Activated CD4-positive, alpha-beta memory T cell treated with anti-CD3 and anti-CD28 coated beads, Interleukin-2, amount 10 ng/mL, durations not matched to agents 7 days and 5 days (primary cell): ENCODE results near the gene ZNF792. TPM values are rescaled to one million over a fixed set of nuclear protein-coding genes. Genes with fewer than 3 reads are reported as not detected.
A peak's percentile ranks its signal among the peaks of the same experiment; 100 is the strongest.
"Not testable (repeated sequence)": the region's sequence is repeated elsewhere in the genome, so short reads cannot be mapped to it uniquely, and the experiment has no call there.

Experiments
- CTCF ChIA-PET: fragments of 350-600 bp; sonication (Branson Sonifier 250); formaldehyde crosslinking; loops from one replicate; lab custom pipeline; 2021; ENCODE audit warnings: antibody characterized with exemption, inconsistent platforms; lab: Charles Lee
- POLR2A ChIA-PET: fragments of 350-600 bp; sonication (Branson Sonifier 250); formaldehyde crosslinking; loops from one replicate; lab custom pipeline; 2021; ENCODE audit warnings: antibody characterized with exemption; lab: Charles Lee
- DNase-seq: peaks from one replicate; pipeline ENCODE4 v3.0.0-alpha.2; 2020
- H3K27ac Mint-ChIP-seq: one replicate; pipeline ENCODE4 v1.8.0; 2021; ENCODE audit warnings: mild to moderate bottlenecking, mixed read lengths
- H3K27me3 Mint-ChIP-seq: one replicate; pipeline ENCODE4 v1.8.0; 2021; ENCODE audit warnings: mixed read lengths
- H3K36me3 Mint-ChIP-seq: one replicate; pipeline ENCODE4 v1.8.0; 2021; ENCODE audit warnings: low read depth, mixed read lengths
- H3K4me1 Mint-ChIP-seq: one replicate; pipeline ENCODE4 v1.8.0; 2021; ENCODE audit warnings: mixed read lengths
- H3K4me3 Mint-ChIP-seq: one replicate; pipeline ENCODE4 v1.8.0; 2021; ENCODE audit warnings: mild to moderate bottlenecking, mixed read lengths
- H3K9me3 Mint-ChIP-seq: one replicate; pipeline ENCODE4 v1.8.0; 2021; ENCODE audit warnings: mixed read lengths
- total RNA-seq, 2 experiments: library from RNA; stranded (reverse); gene quantifications; one replicate each; pipeline ENCODE4 v1.2.3, GENCODE V29; 2021

The ZNF792 gene
- total RNA-seq, 2 experiments from 2014 or later = 18.3 to 18.9 TPM

DNA sequence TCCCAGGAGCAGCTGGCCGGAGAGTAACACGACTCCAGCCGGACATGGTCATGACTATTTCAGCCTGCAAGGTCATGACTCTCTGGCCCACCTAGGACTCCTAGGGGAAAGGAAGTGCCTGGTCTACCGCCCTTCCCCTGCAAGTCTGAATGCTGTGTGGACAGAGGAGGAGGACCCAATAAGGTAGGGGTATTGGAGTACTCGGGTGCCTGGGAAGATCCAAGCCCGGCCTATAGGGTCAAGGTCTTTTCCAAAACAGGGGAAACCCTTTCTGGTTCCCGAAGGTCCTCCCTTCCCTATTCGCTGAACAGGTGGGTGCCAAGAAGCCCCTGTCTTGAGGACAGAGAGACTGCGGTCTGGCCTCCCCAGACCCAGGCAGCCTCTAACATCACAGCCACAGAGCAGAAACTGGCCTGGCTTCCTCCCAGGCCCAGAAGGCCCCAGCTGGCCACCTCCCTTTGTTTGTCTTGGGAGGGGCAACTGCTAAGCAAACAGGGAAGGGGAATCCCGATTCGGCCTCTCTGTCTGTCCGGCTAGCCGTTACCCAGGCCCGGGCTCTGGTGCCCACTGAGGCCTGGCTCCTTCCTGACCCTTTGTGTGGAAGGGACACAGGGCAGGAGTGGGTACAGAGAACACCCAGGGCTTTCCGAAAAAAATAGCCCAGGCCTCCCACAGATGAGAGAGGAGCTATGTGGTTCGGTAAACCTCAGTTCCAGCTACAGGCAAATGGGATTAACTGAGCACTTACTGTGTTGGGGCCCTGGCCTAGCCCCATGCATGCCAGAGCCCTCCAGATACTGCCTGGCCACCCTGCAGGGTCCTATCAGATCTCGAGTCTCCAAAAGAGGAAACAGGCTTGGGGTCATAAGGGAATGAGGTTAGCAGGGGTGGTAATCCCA is 30.9 kb upstream of the ZNF792 start:
- Mint-ChIP-seq H3K4me1 (peaks cover 53% of the 10 kb centered on the region), H3K27me3 (no peaks in the 10 kb centered on the region), H3K9me3 (no peaks in the 10 kb centered on the region), H3K36me3 (peaks cover 7% of the 10 kb centered on the region), H3K27ac (no peak overlapping the region), H3K4me3 (no peak overlapping the region)
- ChIA-PET CTCF (no interaction called here), POLR2A (no interaction called here)
- DNase-seq = no peak

DNA sequence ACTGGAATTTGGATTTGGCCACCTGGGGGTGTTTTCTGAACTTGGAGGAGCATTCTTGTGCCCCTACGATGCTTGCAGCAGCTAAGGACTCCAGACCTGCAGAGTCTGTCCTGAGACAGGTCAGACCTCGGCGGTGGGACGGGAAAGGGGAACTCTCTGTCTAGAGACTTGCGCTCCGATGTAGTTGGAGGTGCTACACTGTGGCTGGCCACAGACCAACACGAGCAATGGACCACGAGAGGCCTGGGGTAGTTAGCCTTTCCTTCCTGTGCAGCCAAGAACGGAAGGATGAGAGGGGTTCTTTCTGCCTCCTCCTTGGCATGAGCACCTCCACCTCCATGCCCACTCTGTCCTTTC is 30.2 kb upstream of the ZNF792 start:
- DNase-seq = no peak
- ChIA-PET CTCF (no interaction called here), POLR2A (no interaction called here)
- Mint-ChIP-seq H3K9me3 (no peaks in the 10 kb centered on the region), H3K27me3 (no peaks in the 10 kb centered on the region), H3K4me1 (peaks cover 51% of the 10 kb centered on the region), H3K27ac (no peak overlapping the region), H3K4me3 (no peak overlapping the region), H3K36me3 (peaks cover 7% of the 10 kb centered on the region)

DNA sequence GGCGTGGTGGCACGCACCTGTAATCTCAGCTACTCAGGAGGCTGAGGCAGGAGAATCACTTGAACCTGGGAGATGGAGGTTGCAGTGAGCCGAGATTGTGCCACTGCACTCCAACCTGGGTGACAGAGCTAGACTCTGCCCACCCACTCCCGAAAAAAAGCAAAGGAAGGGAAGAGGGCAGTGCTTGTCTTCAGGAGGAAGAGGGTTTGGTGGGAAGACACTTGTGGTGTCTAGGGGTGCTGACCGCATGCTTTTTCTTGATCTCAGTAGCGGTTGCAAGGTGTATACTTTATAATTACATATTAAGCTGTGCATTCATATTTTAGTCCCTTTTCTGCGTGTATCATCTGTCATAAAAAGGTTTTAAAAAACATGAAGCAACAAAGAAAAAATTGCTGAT is 28.6 kb upstream of the ZNF792 start:
- not testable (repeated sequence) for H3K9me3 Mint-ChIP-seq, DNase-seq, H3K27me3 Mint-ChIP-seq, H3K27ac Mint-ChIP-seq, H3K4me3 Mint-ChIP-seq, H3K36me3 Mint-ChIP-seq
- H3K4me1 Mint-ChIP-seq = peaks cover 42% of the 10 kb centered on the region
- POLR2A ChIA-PET = interaction anchor here (0.6 to 1.4 kb wide), 3 partner anchors 9 to 1780 kb away, joined by 3 to 5 read pairs (median 4); partner anchors contain the start of gene ZNF850
- CTCF ChIA-PET = interaction anchor here (0.9 kb wide), 1 partner anchor 20 kb away, joined by 3 read pairs; no protein-coding TSS in a partner anchor

DNA sequence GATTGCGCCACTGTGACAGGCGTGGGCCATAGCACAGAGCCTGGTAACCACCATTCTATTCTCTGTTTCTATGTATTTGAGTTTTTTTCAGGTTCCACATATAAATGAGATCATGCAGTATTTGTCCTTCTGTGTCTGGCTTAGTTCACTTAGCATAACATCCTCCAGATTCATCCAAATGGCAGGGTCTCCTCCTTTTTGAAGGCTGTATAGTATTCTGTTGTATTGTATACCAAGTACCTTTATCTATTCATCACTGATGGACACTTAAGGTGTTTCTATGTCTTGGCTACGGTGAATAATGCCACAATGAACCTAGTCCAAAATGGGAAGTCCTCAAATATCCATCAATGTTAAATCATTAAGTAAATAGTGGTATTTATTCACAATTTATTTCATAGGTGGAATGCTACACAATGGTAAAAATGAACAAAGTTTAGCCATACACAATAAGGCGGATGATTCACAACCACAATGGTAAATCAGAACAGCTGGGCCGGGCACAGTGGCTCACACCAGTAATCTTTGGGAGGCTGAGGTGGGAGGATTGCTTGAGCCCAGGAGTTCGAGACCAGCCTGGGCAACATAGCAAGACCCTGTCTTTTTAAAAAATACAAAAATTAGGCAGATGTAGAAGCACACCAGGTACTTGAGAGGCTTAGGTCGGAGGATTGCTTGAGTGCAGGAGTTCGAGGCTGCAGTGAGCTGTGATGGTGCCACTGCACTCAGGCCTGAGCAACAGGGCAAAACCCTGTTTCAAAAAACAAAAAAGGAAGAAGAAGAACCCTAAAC is 27.7 kb upstream of the ZNF792 start:
- Mint-ChIP-seq H3K27ac (peak overlapping the region; percentile 6), H3K4me1 (peaks cover 35% of the 10 kb centered on the region), H3K9me3 (no peaks in the 10 kb centered on the region), H3K36me3 (peaks cover 7% of the 10 kb centered on the region), H3K4me3 (no peak overlapping the region), H3K27me3 (no peaks in the 10 kb centered on the region)
- ChIA-PET CTCF (interaction anchor here (0.9 to 1.1 kb wide), 2 partner anchors 19 to 20 kb away, joined by 3 read pairs; no protein-coding TSS in a partner anchor), POLR2A (interaction anchor here (0.6 to 1.4 kb wide), 3 partner anchors 9 to 1781 kb away, joined by 3 to 5 read pairs (median 4); partner anchors contain the start of gene ZNF850)
- no peak for DNase-seq

DNA sequence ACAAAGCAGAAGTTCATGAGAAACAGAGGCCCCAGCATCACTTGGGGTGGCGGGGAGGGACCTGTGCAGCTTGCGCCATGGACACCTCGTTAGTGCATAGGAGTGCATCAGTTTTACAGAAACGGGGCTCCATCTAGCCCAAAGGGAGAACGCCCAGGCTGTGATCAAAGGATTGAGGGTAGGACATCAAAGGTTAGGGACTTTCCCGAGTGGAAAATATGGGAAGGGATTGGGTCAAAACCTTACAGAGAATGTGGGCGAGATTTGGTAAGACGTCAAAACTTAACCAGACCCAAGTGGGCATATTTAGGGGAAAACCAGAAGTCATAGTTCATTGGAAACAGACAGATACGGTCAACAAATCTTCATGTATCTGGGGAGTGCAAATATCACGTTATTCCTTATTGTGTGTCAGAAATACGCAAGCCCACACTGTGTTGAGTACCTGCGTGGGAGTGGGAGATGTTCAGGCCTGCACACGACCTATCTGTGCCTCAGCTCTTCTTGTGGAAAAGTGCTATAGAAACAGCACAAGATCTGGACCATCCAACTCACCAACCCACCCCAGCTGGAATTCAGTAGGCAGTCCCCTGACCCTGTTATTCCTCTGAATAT is 26.7 kb upstream of the ZNF792 start:
- ChIA-PET POLR2A (no interaction called here), CTCF (interaction anchor here (1.1 kb wide), 1 partner anchor 18 kb away, joined by 3 read pairs; no protein-coding TSS in a partner anchor)
- H3K4me3 Mint-ChIP-seq = no peak overlapping the region
- no peak overlapping the region for H3K27ac Mint-ChIP-seq
- no peaks in the 10 kb centered on the region for H3K9me3 Mint-ChIP-seq
- DNase-seq = no peak
- peaks cover 7% of the 10 kb centered on the region for H3K36me3 Mint-ChIP-seq
- H3K4me1 Mint-ChIP-seq = peaks cover 34% of the 10 kb centered on the region
- no peaks in the 10 kb centered on the region for H3K27me3 Mint-ChIP-seq

- POLR2A ChIA-PET = interaction anchor here (1.1 kb wide), 1 partner anchor 29 kb away, joined by 3 read pairs; no protein-coding TSS in a partner anchor
- Mint-ChIP-seq H3K4me1 (peaks cover 40% of the 10 kb centered on the region), H3K27ac (no peak overlapping the region), H3K4me3 (no peak overlapping the region), H3K27me3 (peaks cover under 1% of the 10 kb centered on the region), H3K36me3 (peaks cover 7% of the 10 kb centered on the region), H3K9me3 (peaks cover under 1% of the 10 kb centered on the region)
- no peak for DNase-seq
- CTCF ChIA-PET = interaction anchor here (1.0 kb wide), 2 partner anchors 16 to 55 kb away, joined by 3 to 4 read pairs; no protein-coding TSS in a partner anchor
Observed at GRCh38 chr19:34989298-34989697, 25.3 kb upstream of the ZNF792 start.

DNA sequence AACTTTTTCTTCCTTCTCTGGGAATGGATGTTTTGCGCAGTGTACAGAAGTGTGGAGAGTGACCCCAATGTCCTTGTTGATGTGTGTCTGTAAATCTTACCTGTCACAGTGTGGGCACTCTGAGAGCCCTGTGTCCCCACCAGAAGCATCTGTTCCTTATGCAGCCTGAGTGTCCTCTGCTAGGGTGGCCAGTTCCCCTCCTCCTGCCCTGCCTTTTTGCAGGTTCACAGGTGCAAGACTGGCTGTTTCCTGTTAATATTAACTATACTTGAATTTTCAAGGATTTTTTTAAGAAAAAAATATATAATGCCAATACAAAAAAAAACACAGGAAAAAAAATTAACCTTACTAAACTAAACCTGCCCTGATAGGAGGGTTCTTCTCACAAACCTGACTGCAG is 24.1 kb upstream of the ZNF792 start:
- H3K9me3 Mint-ChIP-seq = peaks cover 3% of the 10 kb centered on the region
- peaks cover 3% of the 10 kb centered on the region for H3K27me3 Mint-ChIP-seq
- peaks cover 4% of the 10 kb centered on the region for H3K36me3 Mint-ChIP-seq
- no peak for DNase-seq
- ChIA-PET POLR2A (no interaction called here), CTCF (interaction anchor here (0.8 to 1.0 kb wide), 2 partner anchors 55 to 56 kb away, joined by 3 to 4 read pairs; no protein-coding TSS in a partner anchor)
- H3K4me3 Mint-ChIP-seq = no peak overlapping the region
- H3K27ac Mint-ChIP-seq = no peak overlapping the region
- peaks cover 41% of the 10 kb centered on the region for H3K4me1 Mint-ChIP-seq

DNA sequence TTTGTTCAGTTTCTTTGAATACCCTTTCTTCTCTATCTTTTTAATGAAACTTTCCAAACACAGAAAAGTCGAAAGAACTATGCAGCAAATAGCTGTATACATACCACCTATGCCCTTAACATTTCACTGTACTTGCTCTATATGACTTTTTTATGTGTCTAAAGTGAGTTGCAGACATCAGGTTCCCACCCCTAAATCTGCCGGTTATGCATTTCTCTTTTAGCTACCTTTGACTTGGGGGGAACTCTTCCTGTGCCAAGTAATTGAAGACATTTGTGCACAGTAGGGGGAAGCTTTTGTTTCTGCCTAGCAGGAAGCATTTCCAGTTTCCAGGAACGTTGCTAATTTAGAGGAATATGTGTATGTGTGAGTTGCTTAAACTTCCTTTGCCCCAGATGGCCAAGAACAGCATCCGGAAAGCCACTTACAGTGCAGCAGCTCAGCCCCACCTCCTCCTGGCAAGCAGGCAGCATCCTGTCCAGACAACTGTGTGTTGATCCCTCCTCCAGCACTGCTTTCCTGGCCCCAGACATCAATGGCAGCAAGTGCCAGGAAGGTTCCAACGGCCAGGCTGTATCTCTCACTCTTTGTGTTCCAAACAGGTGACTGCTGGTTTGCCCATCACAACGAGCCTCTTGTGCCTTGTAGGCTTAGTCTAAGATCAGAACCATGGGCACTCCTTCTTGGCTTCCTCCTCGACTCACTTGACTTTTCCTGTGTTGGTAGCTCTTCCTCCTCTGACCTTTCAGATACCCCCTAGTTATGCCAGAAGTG is 21.4 kb upstream of the ZNF792 start:
- peaks cover 23% of the 10 kb centered on the region for H3K4me1 Mint-ChIP-seq
- ChIA-PET CTCF (no interaction called here), POLR2A (interaction anchor here (1.3 to 3.1 kb wide), 2 partner anchors 15 to 22 kb away, joined by 3 to 11 read pairs; partner anchors contain the start of gene GRAMD1A)
- DNase-seq = peak; percentile 31
- H3K4me3 Mint-ChIP-seq = peak overlapping the region; percentile 22
- peaks cover 3% of the 10 kb centered on the region for H3K9me3 Mint-ChIP-seq
- H3K27me3 Mint-ChIP-seq = peaks cover 3% of the 10 kb centered on the region
- no peaks in the 10 kb centered on the region for H3K36me3 Mint-ChIP-seq
- peak overlapping the region; percentile 66 for H3K27ac Mint-ChIP-seq

DNA sequence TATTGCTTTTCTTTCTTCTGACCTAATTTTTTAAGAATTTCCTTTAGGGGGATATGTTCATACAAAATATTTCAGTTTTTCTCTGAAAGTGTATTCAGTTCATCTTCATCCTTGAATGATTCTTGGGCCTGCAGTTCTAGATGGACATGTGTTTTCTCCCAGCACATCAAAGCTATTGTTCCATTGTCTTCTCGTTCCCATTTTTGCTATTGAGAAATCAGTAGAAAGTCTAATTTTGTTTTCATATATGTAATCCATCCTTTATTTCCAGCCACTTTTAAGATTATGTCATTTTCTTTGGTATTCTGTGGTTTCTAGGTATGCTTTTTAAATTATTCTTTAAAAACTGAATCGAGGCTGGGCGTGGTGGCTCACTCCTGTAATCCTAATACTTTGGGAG is 20.3 kb upstream of the ZNF792 start:
- H3K36me3 Mint-ChIP-seq = no peaks in the 10 kb centered on the region
- no peak for DNase-seq
- H3K27me3 Mint-ChIP-seq = peaks cover 3% of the 10 kb centered on the region
- no peak overlapping the region for H3K27ac Mint-ChIP-seq
- no peak overlapping the region for H3K4me3 Mint-ChIP-seq
- peaks cover 3% of the 10 kb centered on the region for H3K9me3 Mint-ChIP-seq
- ChIA-PET POLR2A (interaction anchor here (3.1 kb wide), 1 partner anchor 16 kb away, joined by 11 read pairs; the partner anchor contains the start of gene GRAMD1A), CTCF (no interaction called here)
- H3K4me1 Mint-ChIP-seq = peaks cover 19% of the 10 kb centered on the region

GRCh38 chr19:34983786-34984185 is 19.8 kb upstream of the ZNF792 start:
- Mint-ChIP-seq H3K4me1 (peaks cover 16% of the 10 kb centered on the region), H3K27me3 (peaks cover 3% of the 10 kb centered on the region), H3K36me3 (no peaks in the 10 kb centered on the region), H3K9me3 (peaks cover 3% of the 10 kb centered on the region), H3K4me3 (no peak overlapping the region), H3K27ac (no peak overlapping the region)
- DNase-seq = no peak
- ChIA-PET CTCF (interaction anchor here (0.7 kb wide), 1 partner anchor 434 kb away, joined by 4 read pairs; no protein-coding TSS in a partner anchor), POLR2A (interaction anchor here (3.1 kb wide), 1 partner anchor 16 kb away, joined by 11 read pairs; the partner anchor contains the start of gene GRAMD1A)

- H3K36me3 Mint-ChIP-seq = no peaks in the 10 kb centered on the region
- peaks cover 15% of the 10 kb centered on the region for H3K4me1 Mint-ChIP-seq
- no peak overlapping the region for H3K27ac Mint-ChIP-seq
- H3K27me3 Mint-ChIP-seq = peaks cover 3% of the 10 kb centered on the region
- H3K9me3 Mint-ChIP-seq = peaks cover 3% of the 10 kb centered on the region
- ChIA-PET POLR2A (no interaction called here), CTCF (no interaction called here)
- DNase-seq = no peak
- no peak overlapping the region for H3K4me3 Mint-ChIP-seq
Observed at GRCh38 chr19:34982275-34982674, 18.2 kb upstream of the ZNF792 start.
